Caco-2 (cell line): ENCODE measurements around the gene LSP1. TPM values are rescaled to one million over a fixed set of nuclear protein-coding genes. Genes with fewer than 3 reads are reported as not detected.
A peak's percentile ranks its signal among the peaks of the same experiment; 100 is the strongest.
"Not testable (repeated sequence)": the region's sequence is repeated elsewhere in the genome, so short reads cannot be mapped to it uniquely, and the experiment has no call there.

ENCODE experiments used
- BruUV-seq: library from RNA; stranded (reverse); fragments of 400-500 nt; replicated peaks from 2 replicates; lab custom pipeline; 2021; lab: Mats Ljungman, UMichigan
- CTCF ChIA-PET: fragments of 300-600 bp; sonication (Branson Sonifier 250); formaldehyde crosslinking; loops from one replicate; lab custom pipeline; 2022; ENCODE audit warnings: antibody characterized with exemption; lab: Charles Lee
- POLR2A ChIA-PET: fragments of 300-600 bp; sonication (Branson Sonifier 250); formaldehyde crosslinking; loops from one replicate; lab custom pipeline; 2022; ENCODE audit warnings: antibody characterized with exemption; lab: Charles Lee
- DNase-seq, 2 experiments: peaks; one replicate each; pipeline versions ENCODE4 v3.0.0 to v3.0.0-alpha.2; 2020 to 2022
- H3K27me3 ChIP-seq: replicated peaks from 2 replicates; pipeline ENCODE4 v1.6.0; 2011; ENCODE audit warnings: low read length; ENCODE audit not compliant: control insufficient read depth, insufficient read depth
- H3K36me3 ChIP-seq: 2 replicates; pipeline ENCODE4 v1.5.1; 2011; ENCODE audit warnings: low read length; ENCODE audit not compliant: control insufficient read depth, insufficient read depth
- H3K4me1 ChIP-seq: fragments of 250-450 bp; sonication (Bioruptor Pico); 2 replicates; pipeline ENCODE4 v1.5.1; 2020; ENCODE audit warnings: mild to moderate bottlenecking
- H3K4me3 ChIP-seq: 2 replicates; pipeline ENCODE4 v1.5.1; 2011; ENCODE audit warnings: low read depth, mild to moderate bottlenecking, control low read depth, low read length
- H3K9me3 ChIP-seq: fragments of 250-450 bp; sonication (Bioruptor Pico); 2 replicates; pipeline ENCODE4 v1.5.1; 2020; ENCODE audit warnings: mild to moderate bottlenecking, moderate library complexity
- H3K27ac Mint-ChIP-seq: one replicate; pipeline ENCODE4 v1.8.0; 2022; ENCODE audit warnings: mixed read lengths; ENCODE audit not compliant: unreplicated experiment
- H3K27me3 Mint-ChIP-seq: one replicate; pipeline ENCODE4 v1.8.0; 2022; ENCODE audit warnings: mixed read lengths; ENCODE audit not compliant: insufficient read depth, unreplicated experiment
- H3K36me3 Mint-ChIP-seq: one replicate; pipeline ENCODE4 v1.8.0; 2022; ENCODE audit warnings: mild to moderate bottlenecking, mixed read lengths; ENCODE audit not compliant: insufficient read depth, unreplicated experiment
- H3K4me1 Mint-ChIP-seq: one replicate; pipeline ENCODE4 v1.8.0; 2022; ENCODE audit warnings: low read depth, mixed read lengths; ENCODE audit not compliant: unreplicated experiment
- H3K4me3 Mint-ChIP-seq: one replicate; pipeline ENCODE4 v1.8.0; 2022; ENCODE audit warnings: mild to moderate bottlenecking, moderate library complexity, mixed read lengths; ENCODE audit not compliant: unreplicated experiment
- H3K9me3 Mint-ChIP-seq: one replicate; pipeline ENCODE4 v1.8.0; 2022; ENCODE audit warnings: mixed read lengths; ENCODE audit not compliant: unreplicated experiment
- intact Hi-C: fragments of 100-400 bp; cut with micrococcal nuclease; formaldehyde crosslinking; loops from one replicate; pipeline ENCODE4 v1.10.0; 2022; ENCODE audit not compliant: unreplicated experiment
- total RNA-seq: library from RNA; stranded (reverse); gene quantifications from 2 replicates; pipeline ENCODE4 v1.2.3, GENCODE V29; 2022
- TF ChIP-seq, protein P1 (sequence below), 2 experiments: fragments of 200-600 bp in 1 of 2; IDR thresholded peaks; 1 replicate in 1 of 2; 2 replicates in 1 of 2; pipeline versions ENCODE4 v1.5.1 to v1.8.0; 2011 to 2022; ENCODE audit warnings: antibody characterized with exemption in 1 of 2, control low read depth in 1 of 2, inconsistent platforms in 1 of 2, low read depth in 1 of 2, low read length in 1 of 2, mild to moderate bottlenecking in 1 of 2, moderate library complexity in 1 of 2; ENCODE audit not compliant: insufficient read depth in 1 of 2, severe bottlenecking in 1 of 2, unreplicated experiment in 1 of 2

The LSP1 gene
- total RNA-seq, 1 experiment from 2014 or later, result not detected

- no peaks in the 10 kb centered on the region for H3K9me3 ChIP-seq
- BruUV-seq, result no TSS peak
- H3K27ac Mint-ChIP-seq, result no peak overlapping the region
- H3K36me3 ChIP-seq, result no peaks in the 10 kb centered on the region
- intact Hi-C loops, result no loop called here
- no peak overlapping the region for H3K4me3 Mint-ChIP-seq
- H3K36me3 Mint-ChIP-seq, result no peaks in the 10 kb centered on the region
- ChIA-PET POLR2A (no interaction called here), CTCF (interaction anchor here (0.6 to 2.8 kb wide), 4 partner anchors 20 to 223 kb away, joined by 3 to 10 read pairs (median 4); no protein-coding TSS in a partner anchor)
- TF ChIP-seq, protein P1, sequence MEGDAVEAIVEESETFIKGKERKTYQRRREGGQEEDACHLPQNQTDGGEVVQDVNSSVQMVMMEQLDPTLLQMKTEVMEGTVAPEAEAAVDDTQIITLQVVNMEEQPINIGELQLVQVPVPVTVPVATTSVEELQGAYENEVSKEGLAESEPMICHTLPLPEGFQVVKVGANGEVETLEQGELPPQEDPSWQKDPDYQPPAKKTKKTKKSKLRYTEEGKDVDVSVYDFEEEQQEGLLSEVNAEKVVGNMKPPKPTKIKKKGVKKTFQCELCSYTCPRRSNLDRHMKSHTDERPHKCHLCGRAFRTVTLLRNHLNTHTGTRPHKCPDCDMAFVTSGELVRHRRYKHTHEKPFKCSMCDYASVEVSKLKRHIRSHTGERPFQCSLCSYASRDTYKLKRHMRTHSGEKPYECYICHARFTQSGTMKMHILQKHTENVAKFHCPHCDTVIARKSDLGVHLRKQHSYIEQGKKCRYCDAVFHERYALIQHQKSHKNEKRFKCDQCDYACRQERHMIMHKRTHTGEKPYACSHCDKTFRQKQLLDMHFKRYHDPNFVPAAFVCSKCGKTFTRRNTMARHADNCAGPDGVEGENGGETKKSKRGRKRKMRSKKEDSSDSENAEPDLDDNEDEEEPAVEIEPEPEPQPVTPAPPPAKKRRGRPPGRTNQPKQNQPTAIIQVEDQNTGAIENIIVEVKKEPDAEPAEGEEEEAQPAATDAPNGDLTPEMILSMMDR (IDR thresholded peaks at IDR 0.05; ENCODE audit: insufficient read depth in 1 of 2, low read depth in 1 of 2, low read length in 1 of 2, severe bottlenecking in 1 of 2, unreplicated experiment in 1 of 2), result no peak
- no peak overlapping the region for H3K4me3 ChIP-seq
- peaks cover 2% of the 10 kb centered on the region for H3K27me3 Mint-ChIP-seq
- no peaks in the 10 kb centered on the region for H3K4me1 Mint-ChIP-seq
- no peaks in the 10 kb centered on the region for H3K9me3 Mint-ChIP-seq
- peaks cover 7% of the 10 kb centered on the region for H3K4me1 ChIP-seq
- H3K27me3 ChIP-seq, result no peaks in the 10 kb centered on the region; the same call in 1 of the 2 replicates
- no peak for DNase-seq
Observed at GRCh38 chr11:1875093-1875850, 22.4 kb downstream of the LSP1 start.

DNA sequence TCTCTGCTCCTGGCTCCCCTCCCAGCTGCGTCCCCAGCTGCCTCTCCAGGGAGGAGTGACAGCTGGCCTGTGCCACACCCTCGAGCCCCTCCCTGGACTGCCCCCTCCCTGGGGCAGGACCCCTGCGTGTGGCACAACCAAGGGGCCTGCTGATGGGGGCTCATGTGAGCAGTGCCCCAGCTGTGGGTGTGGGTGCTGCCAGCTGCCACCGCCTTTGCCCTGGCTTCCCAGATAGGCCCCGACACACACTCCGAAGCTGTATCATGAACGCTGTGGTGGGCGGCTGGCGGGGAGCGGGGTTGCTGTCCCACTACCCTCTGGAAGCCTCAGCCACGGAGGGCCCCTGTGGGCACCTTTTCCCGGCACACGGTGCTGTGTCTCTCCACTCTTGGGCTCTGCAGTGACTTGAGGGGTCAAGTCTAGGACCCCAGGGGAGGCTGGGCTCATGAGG lies 23.0 kb downstream of the LSP1 start:
- H3K4me3 ChIP-seq, DNase-seq, H3K9me3 ChIP-seq, H3K27me3 Mint-ChIP-seq, H3K4me1 ChIP-seq, intact Hi-C loops, H3K27me3 ChIP-seq, H3K4me3 Mint-ChIP-seq, H3K4me1 Mint-ChIP-seq, H3K27ac Mint-ChIP-seq, H3K9me3 Mint-ChIP-seq, BruUV-seq, POLR2A ChIA-PET, H3K36me3 Mint-ChIP-seq, H3K36me3 ChIP-seq: not testable (repeated sequence)
- CTCF ChIA-PET, result interaction anchor here (1.1 to 2.8 kb wide), 8 partner anchors 27 to 275 kb away, joined by 4 to 18 read pairs (median 7); partner anchors contain the start of gene SYT8

DNA sequence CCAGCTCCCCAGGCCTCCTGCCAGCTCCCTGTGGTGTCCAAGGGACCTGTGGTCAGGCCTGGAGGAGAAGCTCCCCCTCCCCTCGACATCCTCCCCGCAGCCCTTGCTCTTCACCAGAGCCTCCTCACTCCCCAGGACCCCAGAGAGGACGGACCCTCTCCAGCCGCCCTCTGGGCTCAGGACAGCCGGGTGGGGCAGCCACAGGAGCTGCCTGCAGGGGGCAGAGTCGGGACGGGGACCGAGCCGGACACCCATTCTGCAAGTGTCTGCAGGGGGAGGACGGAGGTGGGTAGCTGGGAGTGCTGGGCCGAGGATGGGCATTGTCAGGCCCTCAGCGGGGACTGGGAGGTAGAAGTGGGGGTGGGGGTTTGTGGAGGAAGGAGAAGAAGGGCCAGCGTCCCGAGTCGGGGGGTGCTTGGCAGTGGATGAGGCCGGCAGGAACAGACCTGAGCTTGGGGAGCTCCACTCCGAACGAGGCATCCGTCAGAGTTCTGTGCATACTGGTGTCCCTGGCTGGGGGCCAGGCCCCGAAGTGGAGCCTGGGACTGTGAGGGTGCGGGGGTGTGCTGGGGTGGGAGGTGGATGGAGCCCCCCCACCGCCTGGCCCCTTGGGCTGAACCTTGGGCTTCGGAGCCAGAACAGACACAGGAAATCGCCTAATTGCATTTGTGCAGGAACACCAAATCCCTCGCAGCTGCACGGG lies 23.6 kb downstream of the LSP1 start:
- Mint-ChIP-seq H3K27me3 (no peaks in the 10 kb centered on the region), H3K36me3 (no peaks in the 10 kb centered on the region), H3K9me3 (no peaks in the 10 kb centered on the region), H3K4me3 (no peak overlapping the region), H3K27ac (no peak overlapping the region), H3K4me1 (no peaks in the 10 kb centered on the region)
- Histone ChIP-seq H3K36me3 (no peaks in the 10 kb centered on the region), H3K4me3 (no peak overlapping the region), H3K4me1 (peaks cover 7% of the 10 kb centered on the region), H3K27me3 (no peaks in the 10 kb centered on the region), H3K9me3 (no peaks in the 10 kb centered on the region)
- intact Hi-C loops, result no loop called here
- no TSS peak for BruUV-seq
- DNase-seq, result peak in 1 of 2 experiments; percentile 63
- CTCF ChIA-PET, result interaction anchor here (0.6 to 2.8 kb wide), 9 partner anchors 28 to 275 kb away, joined by 4 to 18 read pairs (median 7); partner anchors contain the start of gene SYT8
- POLR2A ChIA-PET, result no interaction called here
- TF ChIP-seq, protein P1 (IDR thresholded peaks at IDR 0.05; ENCODE audit: insufficient read depth in 1 of 2, low read depth in 1 of 2, low read length in 1 of 2, severe bottlenecking in 1 of 2, unreplicated experiment in 1 of 2), result peak; percentile 61 to 63
